ENCODE measurements around the gene KIRREL3.

DNA sequence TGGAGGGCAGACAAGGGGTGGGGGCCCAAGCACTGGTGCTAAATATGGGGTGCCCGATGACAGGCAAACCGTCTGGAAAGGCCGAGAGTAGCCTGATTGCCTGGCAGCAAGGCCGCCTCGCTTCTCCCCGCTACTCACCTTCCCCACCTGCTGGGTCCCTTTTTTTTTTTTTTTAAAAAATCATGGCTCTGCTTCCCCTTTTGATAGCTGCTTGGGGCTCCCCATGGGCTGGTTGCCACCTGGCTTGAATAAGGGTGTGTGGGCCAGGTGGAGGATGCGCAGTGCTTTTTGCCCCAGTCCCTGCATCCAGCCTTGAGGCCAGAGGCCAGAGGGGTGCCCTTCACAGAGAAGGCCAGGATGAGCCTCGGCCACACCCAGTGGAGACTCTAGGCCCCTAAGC is 533.1 kb downstream of the KIRREL3 start:
- no peak for TF ChIP-seq POLR2A (IDR thresholded peaks at IDR 0.05)
- TF ChIP-seq POLR2AphosphoS5 (IDR thresholded peaks at IDR 0.05) = no peak
- TF ChIP-seq, protein P1, sequence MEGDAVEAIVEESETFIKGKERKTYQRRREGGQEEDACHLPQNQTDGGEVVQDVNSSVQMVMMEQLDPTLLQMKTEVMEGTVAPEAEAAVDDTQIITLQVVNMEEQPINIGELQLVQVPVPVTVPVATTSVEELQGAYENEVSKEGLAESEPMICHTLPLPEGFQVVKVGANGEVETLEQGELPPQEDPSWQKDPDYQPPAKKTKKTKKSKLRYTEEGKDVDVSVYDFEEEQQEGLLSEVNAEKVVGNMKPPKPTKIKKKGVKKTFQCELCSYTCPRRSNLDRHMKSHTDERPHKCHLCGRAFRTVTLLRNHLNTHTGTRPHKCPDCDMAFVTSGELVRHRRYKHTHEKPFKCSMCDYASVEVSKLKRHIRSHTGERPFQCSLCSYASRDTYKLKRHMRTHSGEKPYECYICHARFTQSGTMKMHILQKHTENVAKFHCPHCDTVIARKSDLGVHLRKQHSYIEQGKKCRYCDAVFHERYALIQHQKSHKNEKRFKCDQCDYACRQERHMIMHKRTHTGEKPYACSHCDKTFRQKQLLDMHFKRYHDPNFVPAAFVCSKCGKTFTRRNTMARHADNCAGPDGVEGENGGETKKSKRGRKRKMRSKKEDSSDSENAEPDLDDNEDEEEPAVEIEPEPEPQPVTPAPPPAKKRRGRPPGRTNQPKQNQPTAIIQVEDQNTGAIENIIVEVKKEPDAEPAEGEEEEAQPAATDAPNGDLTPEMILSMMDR (IDR thresholded peaks at IDR 0.05) = no peak

All from prostate gland (tissue), 2 donors.